ENCODE measurements around the gene PTPRN2.
"Not testable (repeated sequence)": the region's sequence is repeated elsewhere in the genome, so short reads cannot be mapped to it uniquely, and the experiment has no call there.

DNA sequence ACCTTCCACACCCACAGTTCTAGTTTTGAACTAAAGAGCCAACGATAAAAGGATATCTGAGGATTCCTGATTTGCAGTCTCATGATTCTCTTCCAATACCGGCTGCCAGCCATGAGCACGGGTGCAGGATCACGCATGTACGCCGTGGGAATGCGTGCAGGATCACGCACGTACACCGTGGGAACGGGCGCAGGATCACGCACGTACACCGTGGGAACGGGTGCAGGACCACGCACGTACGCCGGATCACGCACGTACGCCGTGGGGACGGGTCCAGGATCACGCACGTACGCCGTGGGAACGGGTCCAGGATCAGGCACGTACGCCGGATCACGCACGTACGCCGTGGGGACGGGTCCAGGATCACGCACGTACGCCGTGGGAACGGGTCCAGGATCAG is 677.6 kb downstream of the PTPRN2 start:
- TF ChIP-seq, protein P1, sequence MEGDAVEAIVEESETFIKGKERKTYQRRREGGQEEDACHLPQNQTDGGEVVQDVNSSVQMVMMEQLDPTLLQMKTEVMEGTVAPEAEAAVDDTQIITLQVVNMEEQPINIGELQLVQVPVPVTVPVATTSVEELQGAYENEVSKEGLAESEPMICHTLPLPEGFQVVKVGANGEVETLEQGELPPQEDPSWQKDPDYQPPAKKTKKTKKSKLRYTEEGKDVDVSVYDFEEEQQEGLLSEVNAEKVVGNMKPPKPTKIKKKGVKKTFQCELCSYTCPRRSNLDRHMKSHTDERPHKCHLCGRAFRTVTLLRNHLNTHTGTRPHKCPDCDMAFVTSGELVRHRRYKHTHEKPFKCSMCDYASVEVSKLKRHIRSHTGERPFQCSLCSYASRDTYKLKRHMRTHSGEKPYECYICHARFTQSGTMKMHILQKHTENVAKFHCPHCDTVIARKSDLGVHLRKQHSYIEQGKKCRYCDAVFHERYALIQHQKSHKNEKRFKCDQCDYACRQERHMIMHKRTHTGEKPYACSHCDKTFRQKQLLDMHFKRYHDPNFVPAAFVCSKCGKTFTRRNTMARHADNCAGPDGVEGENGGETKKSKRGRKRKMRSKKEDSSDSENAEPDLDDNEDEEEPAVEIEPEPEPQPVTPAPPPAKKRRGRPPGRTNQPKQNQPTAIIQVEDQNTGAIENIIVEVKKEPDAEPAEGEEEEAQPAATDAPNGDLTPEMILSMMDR (IDR thresholded peaks at IDR 0.05; ENCODE audit: control extremely low read depth in 1 of 3, insufficient read depth in 1 of 3, low read depth in 1 of 3, low read length in 3 of 3), result not testable (repeated sequence)
- not testable (repeated sequence) for TF ChIP-seq HDAC2 (IDR thresholded peaks at IDR 0.05; ENCODE audit: borderline replicate concordance in 1 of 2, low read depth in 2 of 2, low read length in 2 of 2); KDM5A (IDR thresholded peaks at IDR 0.05; ENCODE audit: low read length); POLR2AphosphoS5 (IDR thresholded peaks at IDR 0.05; ENCODE audit: low read depth, low read length); SIRT6 (IDR thresholded peaks at IDR 0.05; ENCODE audit: low read length); POLR2A (IDR thresholded peaks at IDR 0.05; ENCODE audit: control extremely low read depth in 1 of 2, low read depth in 2 of 2, low read length in 2 of 2); YY1 (IDR thresholded peaks at IDR 0.05; ENCODE audit: low read depth, low read length); BRCA1 (IDR thresholded peaks at IDR 0.05; ENCODE audit: low read depth, low read length); CHD2 (IDR thresholded peaks at IDR 0.05; ENCODE audit: low read length); CHD1 (IDR thresholded peaks at IDR 0.05; ENCODE audit: low read depth, low read length)
- TF ChIP-seq, protein P2, sequence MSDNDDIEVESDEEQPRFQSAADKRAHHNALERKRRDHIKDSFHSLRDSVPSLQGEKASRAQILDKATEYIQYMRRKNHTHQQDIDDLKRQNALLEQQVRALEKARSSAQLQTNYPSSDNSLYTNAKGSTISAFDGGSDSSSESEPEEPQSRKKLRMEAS (IDR thresholded peaks at IDR 0.05), result not testable (repeated sequence)
- TF ChIP-seq, protein P3, sequence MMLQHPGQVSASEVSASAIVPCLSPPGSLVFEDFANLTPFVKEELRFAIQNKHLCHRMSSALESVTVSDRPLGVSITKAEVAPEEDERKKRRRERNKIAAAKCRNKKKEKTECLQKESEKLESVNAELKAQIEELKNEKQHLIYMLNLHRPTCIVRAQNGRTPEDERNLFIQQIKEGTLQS (IDR thresholded peaks at IDR 0.05; ENCODE audit: insufficient read depth, low read depth, low read length), result not testable (repeated sequence)

All from H1 (cell line).